Smooth muscle cell (in vitro differentiated cells): ENCODE results near the gene SRGAP3. TPM values are rescaled to one million over a fixed set of nuclear protein-coding genes. Genes with fewer than 3 reads are reported as not detected.

Experiments
- DNase-seq: peaks from one replicate; lab custom pipeline; 2025; ENCODE audit not compliant: unreplicated experiment; lab: John Stamatoyannopoulos, UW
- H2AFZ ChIP-seq: fragments of 200-600 bp; sonication (generic); 2 replicates; pipeline ENCODE4 v1.6.0; 2016; ENCODE audit warnings: antibody characterized with exemption, low read depth, mild to moderate bottlenecking
- H3F3A ChIP-seq: fragments of 200-600 bp; sonication (generic); 2 replicates; pipeline ENCODE4 v1.6.0; 2017; ENCODE audit warnings: antibody characterized with exemption, low read depth
- H3K27ac ChIP-seq: fragments of 200-600 bp; sonication (generic); 2 replicates; pipeline ENCODE4 v1.5.1; 2016; ENCODE audit warnings: low read depth, mild to moderate bottlenecking
- H3K27me3 ChIP-seq: fragments of 200-600 bp; sonication (generic); 2 replicates; pipeline ENCODE4 v1.6.1; 2016; ENCODE audit warnings: low read depth, mild to moderate bottlenecking
- H3K36me3 ChIP-seq: fragments of 200-600 bp; sonication (generic); 2 replicates; pipeline ENCODE4 v1.5.1; 2016; ENCODE audit warnings: low read depth
- H3K4me1 ChIP-seq: fragments of 200-600 bp; sonication (generic); 2 replicates; pipeline ENCODE4 v1.5.1; 2016; ENCODE audit warnings: low read depth
- H3K4me2 ChIP-seq: fragments of 200-600 bp; sonication (generic); 2 replicates; pipeline ENCODE4 v1.6.0; 2016; ENCODE audit warnings: mild to moderate bottlenecking
- H3K4me3 ChIP-seq: fragments of 200-600 bp; sonication (generic); 2 replicates; pipeline ENCODE4 v1.5.1; 2016; ENCODE audit warnings: mild to moderate bottlenecking
- H3K79me2 ChIP-seq: fragments of 200-600 bp; sonication (generic); 2 replicates; pipeline ENCODE4 v1.6.0; 2016; ENCODE audit warnings: low read depth, mild to moderate bottlenecking
- H3K9ac ChIP-seq: fragments of 200-600 bp; sonication (generic); 2 replicates; pipeline ENCODE4 v1.6.0; 2016; ENCODE audit warnings: low read depth
- H3K9me3 ChIP-seq: fragments of 200-600 bp; sonication (generic); replicated peaks from 2 replicates; pipeline ENCODE4 v1.5.1; 2016; ENCODE audit warnings: low read depth
- H4K20me1 ChIP-seq: fragments of 200-600 bp; sonication (generic); 2 replicates; pipeline ENCODE4 v1.6.0; 2016; ENCODE audit warnings: low read depth
- WGBS: methylation state at CpG from one replicate; pipeline ENCODE4 v1.1.7; 2016; ENCODE audit warnings: low lambda C conversion rate; 5-methylcytosine and 5-hydroxymethylcytosine counted together
- polyA plus RNA-seq: library from polyadenylated mRNA; unstranded; fragments of >200 nt; fragmentation: Nextera tagmentation; extraction: Ambion mirVana; gene quantifications from 2 replicates; pipeline ENCODE4 v1.2.1, GENCODE V29; 2016
- total RNA-seq: library from RNA; depleted of rRNA; stranded (reverse); fragments of >200 nt; gene quantifications from 2 replicates; pipeline ENCODE4 v1.2.3, GENCODE V29; 2014
- TF ChIP-seq, protein P1 (sequence below): fragments of 200-600 bp; sonication (generic); IDR thresholded peaks from 2 replicates; pipeline ENCODE4 v1.5.1; 2017; ENCODE audit warnings: borderline replicate concordance, mild to moderate bottlenecking, antibody characterized with exemption; ENCODE audit not compliant: insufficient read depth, poor library complexity, severe bottlenecking

SRGAP3 gene
- total and polyA plus RNA-seq, 2 experiments from 2014 or later: 1.5 to 3.1 TPM

DNA sequence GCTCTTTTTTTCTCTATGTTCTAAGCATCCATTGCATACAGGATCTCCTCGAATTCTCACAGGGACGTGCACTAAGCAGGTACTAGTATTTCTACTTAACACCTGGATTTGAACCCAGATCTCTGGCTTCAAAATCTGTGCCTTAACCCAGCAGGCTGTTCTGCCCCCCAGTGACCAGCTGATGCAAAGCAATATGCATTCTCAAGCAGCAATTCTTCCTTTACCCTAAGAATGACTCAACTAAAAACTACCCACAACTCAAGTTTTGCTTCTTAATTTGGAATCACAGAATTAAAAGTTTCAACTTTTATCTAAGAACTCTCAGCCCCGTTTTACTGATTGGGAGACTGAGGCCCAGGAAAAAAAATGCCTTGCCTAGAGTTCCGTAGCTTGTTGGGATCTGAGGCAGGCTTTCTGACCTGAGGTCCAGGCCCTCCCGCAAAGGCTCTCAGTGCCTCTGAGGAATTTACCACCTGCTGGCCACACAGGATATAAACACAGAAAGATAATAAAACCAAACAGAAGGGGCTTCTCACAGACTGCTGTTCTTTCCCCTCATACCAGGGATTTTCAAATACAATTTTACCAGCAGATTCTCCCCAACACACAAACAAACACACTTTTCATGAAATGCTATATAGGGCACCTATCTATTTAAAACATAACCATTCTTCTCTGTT lies 170.7 kb downstream of the SRGAP3 start:
- no peak overlapping the region for H3K4me3 ChIP-seq
- H3K36me3 ChIP-seq: no peaks in the 10 kb centered on the region
- H3K4me2 ChIP-seq: no peak overlapping the region
- H3K4me1 ChIP-seq: peaks cover 7% of the 10 kb centered on the region
- H3K9ac ChIP-seq: no peak overlapping the region
- H3K9me3 ChIP-seq: no peaks in the 10 kb centered on the region
- 79% methylated on average over 5 of the region's 5 CpGs for WGBS
- no peaks in the 10 kb centered on the region for H3K79me2 ChIP-seq
- no peaks in the 10 kb centered on the region for H4K20me1 ChIP-seq
- no peak for DNase-seq
- TF ChIP-seq, protein P1, sequence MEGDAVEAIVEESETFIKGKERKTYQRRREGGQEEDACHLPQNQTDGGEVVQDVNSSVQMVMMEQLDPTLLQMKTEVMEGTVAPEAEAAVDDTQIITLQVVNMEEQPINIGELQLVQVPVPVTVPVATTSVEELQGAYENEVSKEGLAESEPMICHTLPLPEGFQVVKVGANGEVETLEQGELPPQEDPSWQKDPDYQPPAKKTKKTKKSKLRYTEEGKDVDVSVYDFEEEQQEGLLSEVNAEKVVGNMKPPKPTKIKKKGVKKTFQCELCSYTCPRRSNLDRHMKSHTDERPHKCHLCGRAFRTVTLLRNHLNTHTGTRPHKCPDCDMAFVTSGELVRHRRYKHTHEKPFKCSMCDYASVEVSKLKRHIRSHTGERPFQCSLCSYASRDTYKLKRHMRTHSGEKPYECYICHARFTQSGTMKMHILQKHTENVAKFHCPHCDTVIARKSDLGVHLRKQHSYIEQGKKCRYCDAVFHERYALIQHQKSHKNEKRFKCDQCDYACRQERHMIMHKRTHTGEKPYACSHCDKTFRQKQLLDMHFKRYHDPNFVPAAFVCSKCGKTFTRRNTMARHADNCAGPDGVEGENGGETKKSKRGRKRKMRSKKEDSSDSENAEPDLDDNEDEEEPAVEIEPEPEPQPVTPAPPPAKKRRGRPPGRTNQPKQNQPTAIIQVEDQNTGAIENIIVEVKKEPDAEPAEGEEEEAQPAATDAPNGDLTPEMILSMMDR: no peak
- no peak overlapping the region for H2AFZ ChIP-seq
- no peaks in the 10 kb centered on the region for H3K27me3 ChIP-seq
- H3F3A ChIP-seq: no peaks in the 10 kb centered on the region
- no peak overlapping the region for H3K27ac ChIP-seq

DNA sequence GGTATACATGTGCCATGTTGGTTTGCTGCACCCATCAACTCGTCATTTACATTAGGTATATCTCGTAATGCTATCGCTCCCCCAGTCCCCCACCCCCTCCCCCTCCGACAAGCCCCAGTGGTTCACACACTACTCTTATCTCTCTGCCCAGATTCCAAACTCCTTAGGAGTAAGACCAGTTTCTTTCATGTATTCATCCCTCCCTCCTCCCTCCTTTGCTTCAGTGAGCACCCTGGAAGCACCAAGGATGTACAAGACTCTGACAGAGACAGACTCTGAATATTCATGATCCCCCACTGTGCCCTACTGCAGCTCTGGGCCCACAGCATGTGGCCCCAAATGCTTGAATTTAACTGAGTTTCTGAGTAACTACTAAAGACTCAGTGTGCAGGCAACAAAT lies 172.4 kb downstream of the SRGAP3 start:
- DNase-seq: no peak
- 67% methylated on average over 4 of the region's 4 CpGs for WGBS
- no peak overlapping the region for H3K27ac ChIP-seq

DNA sequence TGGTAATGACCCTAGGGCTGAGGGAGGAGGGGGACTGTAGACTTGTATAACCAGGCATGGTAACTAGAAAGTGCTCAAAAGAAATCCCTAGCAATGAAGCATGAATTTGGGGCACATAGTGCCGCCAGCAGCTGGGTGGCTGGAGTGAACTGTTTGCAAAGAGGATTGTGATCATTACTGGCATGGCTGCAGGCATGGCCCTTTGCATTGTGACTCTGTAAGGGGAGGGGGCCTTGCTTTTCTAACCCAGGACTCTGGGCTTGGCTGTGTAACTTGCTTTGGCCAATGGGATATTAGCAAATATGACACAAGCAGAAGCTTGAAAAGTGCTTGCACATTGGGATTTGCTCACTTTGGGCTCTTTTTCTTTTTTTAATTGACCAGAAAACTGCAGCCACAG lies 173.7 kb downstream of the SRGAP3 start:
- Histone ChIP-seq H3K36me3 (no peaks in the 10 kb centered on the region), H3K27me3 (no peaks in the 10 kb centered on the region), H3F3A (no peaks in the 10 kb centered on the region), H3K9ac (no peak overlapping the region), H3K27ac (no peak overlapping the region), H4K20me1 (no peaks in the 10 kb centered on the region), H3K4me3 (no peak overlapping the region), H3K4me1 (peaks cover 7% of the 10 kb centered on the region), H3K4me2 (no peak overlapping the region), H3K9me3 (no peaks in the 10 kb centered on the region), H2AFZ (no peak overlapping the region), H3K79me2 (no peaks in the 10 kb centered on the region)
- WGBS: 75% methylated on average over 1 of the region's 1 CpG
- no peak for DNase-seq
- TF ChIP-seq, protein P1: no peak

More for the DNA sequence above, 172.4 kb downstream of the SRGAP3 start:
- Histone ChIP-seq H3K27me3 (no peaks in the 10 kb centered on the region), H4K20me1 (no peaks in the 10 kb centered on the region), H3K4me3 (no peak overlapping the region), H3F3A (no peaks in the 10 kb centered on the region), H3K4me1 (peaks cover 7% of the 10 kb centered on the region), H3K4me2 (no peak overlapping the region), H3K9ac (no peak overlapping the region), H2AFZ (no peak overlapping the region), H3K79me2 (no peaks in the 10 kb centered on the region), H3K9me3 (no peaks in the 10 kb centered on the region), H3K36me3 (no peaks in the 10 kb centered on the region)
- TF ChIP-seq, protein P1: no peak

DNA sequence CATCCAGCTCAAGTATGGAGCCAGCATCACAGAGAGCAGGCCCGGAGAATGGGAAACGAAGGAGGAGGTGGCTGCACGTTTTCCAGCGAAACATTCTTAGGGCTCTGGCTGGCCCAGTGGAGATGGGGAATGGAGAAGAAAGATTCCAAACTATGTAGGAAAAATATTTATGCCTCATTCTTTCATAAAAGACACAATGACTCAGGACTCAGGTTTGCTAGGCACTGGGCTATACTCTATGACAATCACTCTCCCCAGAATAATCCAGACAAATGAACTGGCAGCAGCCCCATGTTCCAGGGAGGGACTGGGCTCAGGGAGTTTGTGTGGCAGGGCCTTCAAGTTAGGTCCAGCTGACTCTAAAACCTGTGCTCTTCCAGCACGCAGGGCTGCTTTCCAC lies 175.4 kb downstream of the SRGAP3 start:
- Histone ChIP-seq H4K20me1 (no peaks in the 10 kb centered on the region), H3K9me3 (no peaks in the 10 kb centered on the region), H2AFZ (no peak overlapping the region), H3K36me3 (no peaks in the 10 kb centered on the region), H3K79me2 (no peaks in the 10 kb centered on the region), H3K4me1 (peaks cover 7% of the 10 kb centered on the region), H3K4me3 (no peak overlapping the region), H3K4me2 (no peak overlapping the region), H3F3A (no peaks in the 10 kb centered on the region), H3K27ac (no peak overlapping the region), H3K27me3 (no peaks in the 10 kb centered on the region), H3K9ac (no peak overlapping the region)
- 65% methylated on average over 5 of the region's 5 CpGs for WGBS
- TF ChIP-seq, protein P1: no peak
- no peak for DNase-seq
